CD4-positive, alpha-beta T cell treated with Interleukin-2 at 100 ng/mL for 4 hours (primary cell): ENCODE data around the gene CCSER1.
"Not testable (repeated sequence)": the region's sequence is repeated elsewhere in the genome, so short reads cannot be mapped to it uniquely, and the experiment has no call there.

ENCODE experiments used
- DNase-seq: peaks from one replicate; pipeline ENCODE4 v3.0.0-alpha.2; 2020; ENCODE audit warnings: low spot score

The CCSER1 gene

DNA sequence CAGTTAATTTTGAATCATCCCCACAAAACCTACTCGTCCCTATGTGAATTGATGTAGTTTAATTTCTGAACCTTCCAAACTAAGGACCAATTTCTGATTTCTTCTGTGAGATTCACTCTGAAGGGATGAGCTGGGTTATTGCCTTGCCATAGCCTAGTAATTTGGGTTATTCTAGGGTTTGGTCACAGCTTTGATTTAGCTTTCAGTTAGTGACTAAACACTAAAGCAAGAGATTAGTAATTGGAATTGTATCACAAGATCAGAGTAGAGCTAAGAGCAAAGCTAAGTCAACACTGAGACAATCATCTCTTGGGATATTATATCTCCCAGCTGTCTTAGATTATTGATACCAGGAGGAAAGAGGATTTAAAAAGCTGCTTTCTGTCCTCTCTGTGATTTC, 588.0 kb downstream of the CCSER1 start:
- DNase-seq: no peak

DNA sequence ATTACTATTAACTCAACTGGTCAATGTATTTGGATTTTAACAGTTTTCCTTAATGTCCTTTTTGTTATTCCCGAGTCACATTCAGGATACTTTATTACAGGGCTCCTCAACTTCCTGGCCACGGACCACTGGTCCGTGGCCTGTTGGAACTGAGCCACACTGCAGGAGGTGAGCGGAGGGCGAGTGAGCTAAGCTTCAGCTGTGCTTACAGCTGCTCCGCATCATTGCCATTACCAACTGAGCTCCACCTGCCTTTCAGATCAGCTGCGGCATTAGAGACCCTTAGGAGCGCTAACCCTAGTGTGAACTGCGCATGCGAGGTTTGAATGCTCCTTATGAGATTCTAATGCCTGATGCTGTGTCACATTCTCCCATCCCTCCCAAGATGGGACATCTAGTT, 591.7 kb downstream of the CCSER1 start:
- no peak for DNase-seq

DNA sequence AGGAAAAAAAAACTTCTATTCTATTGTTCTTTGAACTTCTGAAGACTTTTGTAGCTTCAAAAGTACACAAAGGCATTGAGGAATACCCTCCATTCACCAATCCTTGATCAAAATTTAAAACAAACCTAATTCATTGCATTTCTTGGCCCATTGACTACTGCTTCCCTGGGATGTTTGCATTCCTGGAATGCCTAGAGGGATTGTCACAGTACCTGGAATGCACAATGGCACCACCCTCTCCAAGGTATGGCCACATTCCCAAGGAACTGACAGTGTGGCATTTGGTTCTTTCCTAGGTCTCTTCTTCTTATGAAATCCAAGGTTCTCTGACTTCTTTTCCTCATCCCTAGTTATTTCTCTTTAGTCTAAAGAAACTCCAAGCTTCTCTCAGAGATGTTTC, 600.7 kb downstream of the CCSER1 start:
- DNase-seq: no peak

GRCh38 chr4:90730752-90731151, 603.6 kb downstream of the CCSER1 start:
- DNase-seq: no peak

- DNase-seq: no peak
These were observed 606.0 kb downstream of the CCSER1 start for GRCh38 chr4:90733211-90733610.

- no peak for DNase-seq
These were observed 618.0 kb downstream of the CCSER1 start for GRCh38 chr4:90745176-90745575.

DNA sequence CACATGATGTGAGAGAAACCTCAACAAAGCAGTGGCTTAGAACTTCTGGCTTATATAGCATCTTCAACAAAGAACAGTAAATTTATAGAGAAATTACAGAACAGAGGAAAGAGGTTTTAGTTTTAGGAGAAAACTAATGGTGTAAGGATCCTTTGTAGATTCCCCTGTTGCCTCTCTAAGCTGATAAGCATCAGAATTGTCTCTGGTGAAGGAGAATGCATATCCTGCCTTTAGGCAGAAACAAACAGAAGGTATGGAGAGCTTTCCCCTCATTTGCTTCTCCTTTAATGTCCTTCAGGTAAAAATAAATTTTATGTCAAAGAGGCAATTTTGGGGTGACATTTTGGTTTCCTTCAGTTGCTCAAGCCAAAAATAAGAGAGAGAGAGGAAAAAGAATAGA, 625.9 kb downstream of the CCSER1 start:
- no peak for DNase-seq

DNA sequence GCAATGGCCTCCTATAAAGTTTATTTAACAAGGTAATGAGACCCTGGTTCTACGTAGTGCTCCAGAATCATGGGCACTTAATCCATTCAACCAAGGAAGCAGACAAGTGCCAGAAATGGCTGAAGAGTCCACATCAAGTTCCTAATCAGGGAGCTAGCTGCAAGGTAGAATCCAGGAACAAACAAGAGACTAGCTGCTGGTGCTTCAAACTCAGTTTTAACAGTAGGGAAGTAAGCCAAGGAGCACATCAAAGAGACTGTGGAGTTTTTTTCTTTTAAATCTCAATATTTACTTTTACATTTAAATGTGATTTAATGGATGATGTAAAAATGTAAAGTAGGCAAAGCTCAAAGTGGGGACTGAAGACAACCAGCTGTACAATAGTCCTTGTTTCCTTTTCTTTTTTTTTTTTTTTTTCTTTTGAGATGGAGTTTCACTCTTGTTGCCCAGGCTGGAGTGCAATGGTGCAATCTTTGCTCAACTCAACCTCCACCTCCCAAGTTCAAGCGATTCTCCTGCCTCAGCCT, 630.4 kb downstream of the CCSER1 start:
- DNase-seq: no peak

DNA sequence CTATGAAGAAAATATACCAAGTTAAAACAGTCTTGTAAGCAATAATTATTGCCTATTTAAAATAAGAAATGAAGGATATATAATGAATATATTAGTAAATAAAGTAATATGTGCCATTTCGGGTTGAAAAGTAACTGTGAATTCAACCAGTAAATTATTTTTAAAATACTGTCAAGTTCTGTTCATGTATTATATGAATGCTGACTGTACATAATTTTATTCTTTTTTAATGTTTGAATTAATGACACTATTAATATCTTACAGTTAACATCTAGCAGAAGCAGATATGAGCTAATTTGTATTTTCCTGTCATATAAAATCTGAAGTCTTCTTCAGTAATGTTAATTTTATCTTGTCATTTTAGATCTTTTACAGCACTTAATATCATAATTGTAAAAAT, 632.9 kb downstream of the CCSER1 start:
- no peak for DNase-seq

DNA sequence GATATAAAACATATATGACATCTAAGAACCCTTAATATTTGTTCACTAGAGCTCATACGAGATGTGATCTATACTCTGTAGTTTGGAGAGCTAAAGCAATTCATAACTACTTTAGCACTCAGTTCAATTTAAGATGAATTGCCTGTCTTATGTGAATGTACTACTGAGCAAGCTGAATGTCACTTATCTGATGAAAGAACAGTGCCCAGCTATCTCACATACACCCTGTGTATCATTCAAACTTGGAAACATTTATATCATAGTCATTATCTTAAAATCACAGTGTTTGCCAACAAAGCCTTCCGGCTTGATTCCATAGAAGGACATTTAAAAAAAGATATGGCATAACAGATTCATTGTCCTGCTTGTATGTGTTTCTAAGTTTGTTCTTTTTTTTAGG, 639.6 kb downstream of the CCSER1 start:
- no peak for DNase-seq

DNA sequence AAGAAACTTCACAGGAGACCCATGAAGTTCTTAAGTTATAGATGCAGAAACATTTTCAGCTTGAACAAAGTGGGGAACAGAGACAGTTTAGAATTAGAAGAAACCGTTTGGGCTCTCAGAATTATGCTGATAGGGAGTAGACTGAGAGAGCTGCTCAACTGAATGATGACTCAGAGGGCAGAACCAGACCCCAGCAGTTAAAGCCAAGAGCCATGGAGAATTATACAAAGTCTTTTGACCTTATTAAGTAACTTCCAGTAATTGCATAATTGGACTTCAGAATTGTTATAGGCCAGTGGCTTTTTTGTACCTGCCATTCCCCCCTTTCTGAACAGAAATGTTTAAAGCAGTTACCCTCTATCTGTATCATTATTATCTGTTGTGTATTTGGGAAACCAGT, 642.1 kb downstream of the CCSER1 start:
- no peak for DNase-seq

DNA sequence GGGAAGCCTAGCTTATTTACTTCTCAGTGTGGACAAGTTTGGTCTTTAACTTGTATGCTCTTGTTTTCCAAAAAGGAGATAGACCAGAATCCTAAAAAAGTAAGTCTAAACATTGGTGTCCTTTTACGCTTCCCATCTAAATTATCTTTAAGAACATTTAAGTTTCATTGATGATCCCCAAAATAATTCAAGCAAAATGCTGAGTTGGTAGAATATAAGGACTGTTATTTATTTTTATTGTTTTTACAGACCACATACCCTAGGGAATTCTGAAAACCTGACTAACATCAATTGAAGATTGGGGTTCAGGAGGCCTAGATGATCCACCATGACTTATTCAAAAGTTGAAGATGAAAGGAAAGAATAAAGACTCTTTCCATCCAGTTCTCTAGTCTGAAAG, 653.0 kb downstream of the CCSER1 start:
- no peak for DNase-seq

DNA sequence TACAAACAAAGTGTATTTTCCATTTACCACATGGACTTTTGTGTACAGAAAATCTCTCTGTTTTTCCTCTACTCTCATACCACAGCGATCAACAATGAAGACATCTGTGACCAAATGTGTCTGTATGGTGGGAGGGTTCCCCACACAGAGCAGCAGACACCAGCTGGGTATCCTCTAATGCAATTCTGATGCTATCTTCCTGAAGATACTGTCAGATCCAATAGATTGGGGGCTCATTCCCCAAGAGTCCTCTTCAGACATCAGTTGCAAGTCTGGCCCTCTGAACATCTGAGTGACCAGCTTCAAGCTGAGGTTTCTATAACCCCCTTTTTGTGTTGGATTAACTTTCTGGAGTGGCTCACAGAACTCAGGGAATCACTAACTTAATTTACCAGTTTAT, 659.4 kb downstream of the CCSER1 start:
- DNase-seq: no peak

- no peak for DNase-seq
These were observed 665.5 kb downstream of the CCSER1 start for GRCh38 chr4:90792696-90793095.

DNA sequence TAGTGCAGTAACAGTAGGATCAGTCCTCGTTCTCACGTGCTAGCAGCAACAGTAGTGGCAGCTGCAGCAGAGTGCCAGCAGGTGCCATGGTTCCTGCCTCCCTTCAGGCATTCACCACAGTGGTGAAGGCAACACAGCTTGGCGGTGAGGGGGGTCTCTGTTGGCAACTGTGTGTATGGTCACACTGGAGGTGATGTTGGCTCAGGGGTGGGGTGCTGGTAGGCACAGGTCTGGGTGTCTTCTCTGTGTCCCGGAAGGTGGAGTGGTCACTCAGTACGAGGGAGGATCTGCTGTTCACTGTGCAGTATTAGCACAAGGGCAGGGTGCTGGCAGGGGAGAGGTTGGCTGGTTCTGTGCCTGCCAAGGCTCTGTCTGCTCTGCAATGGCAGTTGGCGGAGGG, 671.8 kb downstream of the CCSER1 start:
- DNase-seq: no peak

- no peak for DNase-seq
These were observed 672.7 kb downstream of the CCSER1 start for GRCh38 chr4:90799895-90800294.

DNA sequence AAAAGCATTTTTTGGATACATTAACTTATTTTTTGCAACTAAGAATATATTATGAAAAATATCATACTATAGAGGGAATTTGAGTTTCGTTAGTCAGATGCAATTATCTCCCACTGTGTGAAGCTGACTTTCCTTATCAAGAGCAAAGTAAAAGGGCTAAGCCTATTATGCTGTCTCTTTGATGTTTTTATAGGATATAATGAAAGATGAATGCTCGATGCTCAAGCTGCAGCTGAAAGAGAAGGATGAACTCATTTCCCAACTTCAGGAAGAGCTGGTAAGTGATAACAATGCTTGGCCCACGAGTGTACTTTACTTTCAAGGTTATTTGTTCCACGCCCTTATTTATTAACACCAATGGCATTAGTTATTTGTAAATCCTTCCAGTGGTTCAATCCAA, 688.4 kb downstream of the CCSER1 start:
- no peak for DNase-seq

- no peak for DNase-seq
These were observed 689.6 kb downstream of the CCSER1 start for GRCh38 chr4:90816754-90817153.

DNA sequence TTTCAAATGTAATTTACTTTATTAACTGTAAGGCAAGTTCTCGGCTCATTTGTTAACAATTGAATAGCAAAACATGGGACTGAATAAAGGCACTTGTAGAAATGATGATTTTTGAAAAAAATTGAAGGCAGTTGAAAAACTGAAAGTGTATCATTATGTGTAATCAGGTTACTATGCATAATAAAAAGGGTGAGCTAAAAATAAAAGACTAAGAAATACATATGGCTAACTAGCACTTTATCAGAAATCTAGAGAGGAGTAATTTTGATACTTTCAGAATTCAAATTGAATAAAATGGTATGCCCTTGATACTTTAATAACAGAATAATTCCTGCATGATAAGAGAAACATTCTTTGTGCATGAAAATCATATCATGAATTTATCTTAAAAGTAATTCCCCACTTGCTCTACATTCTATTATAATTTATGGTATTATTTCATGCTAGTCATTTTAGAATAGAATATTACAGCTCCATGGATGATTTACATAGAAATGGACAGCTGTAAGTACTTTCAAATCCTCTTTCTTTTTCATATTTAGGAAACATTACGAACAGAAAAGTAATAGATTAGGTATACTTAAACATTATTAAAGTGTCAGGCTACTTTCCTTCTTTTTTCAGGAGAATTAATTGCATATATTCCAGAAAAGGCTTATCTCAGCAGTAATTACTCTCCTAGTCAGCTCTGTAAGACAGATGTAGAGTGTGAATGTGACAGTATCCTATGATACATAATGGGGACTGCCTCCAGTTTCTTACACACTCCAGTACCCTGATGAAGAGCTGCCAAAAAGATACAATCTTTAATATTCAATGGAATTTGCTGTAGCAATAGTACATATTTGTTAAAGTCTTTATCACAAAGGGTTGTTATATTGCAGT, 697.3 kb downstream of the CCSER1 start:
- DNase-seq: no peak

- DNase-seq: no peak
These were observed 698.7 kb downstream of the CCSER1 start for GRCh38 chr4:90825849-90826248.

GRCh38 chr4:90833706-90834105, 706.5 kb downstream of the CCSER1 start:
- no peak for DNase-seq

- no peak for DNase-seq
These were observed 710.0 kb downstream of the CCSER1 start for GRCh38 chr4:90837241-90837640.

- DNase-seq: not testable (repeated sequence)
These were observed 711.7 kb downstream of the CCSER1 start for GRCh38 chr4:90838859-90839258.

DNA sequence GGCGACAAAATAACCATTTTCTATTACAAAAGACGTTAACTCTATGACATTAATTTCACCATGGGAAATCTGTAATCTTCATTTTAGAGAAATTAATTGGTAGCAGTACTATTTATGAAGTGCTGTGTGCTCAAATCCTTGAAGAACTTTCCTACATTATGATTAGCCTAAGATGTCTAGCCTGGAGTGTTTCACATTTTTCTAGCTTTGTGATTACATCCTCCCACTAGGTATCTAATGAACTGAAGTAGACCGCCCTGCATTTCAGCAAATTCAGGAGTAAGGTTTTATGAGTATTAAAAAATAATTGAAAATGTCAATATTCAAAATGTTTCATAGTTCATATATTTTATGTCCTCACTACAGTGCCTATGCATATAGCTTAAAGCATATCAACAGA, 713.1 kb downstream of the CCSER1 start:
- no peak for DNase-seq
